ENCODE data around the gene EGFR. TPM values are rescaled to one million over a fixed set of nuclear protein-coding genes. Genes with fewer than 3 reads are reported as not detected.

The EGFR gene
- total RNA-seq, 1 donor from 2014 or later = 19.4 TPM

- no peak for TF ChIP-seq CTCF (IDR thresholded peaks at IDR 0.05; ENCODE audit: unreplicated experiment)
- Mint-ChIP-seq H3K27ac (peak overlapping the region; percentile 94), H3K4me3 (no peak overlapping the region), H3K36me3 (no peaks in the 10 kb centered on the region), H3K4me1 (peaks cover 50% of the 10 kb centered on the region), H3K9me3 (no peaks in the 10 kb centered on the region), H3K27me3 (ENCODE audit: low read depth) (no peaks in the 10 kb centered on the region)
- DNase-seq (ENCODE audit: low spot score in 2 of 2, unreplicated experiment in 2 of 2) = no peak
These were observed 46.3 kb downstream of the EGFR start for GRCh38 chr7:55065079-55065478.

GRCh38 chr7:55065511-55066229, 46.9 kb downstream of the EGFR start:
- no peak for TF ChIP-seq CTCF (IDR thresholded peaks at IDR 0.05; ENCODE audit: unreplicated experiment)
- no peak for DNase-seq (ENCODE audit: low spot score in 2 of 2, unreplicated experiment in 2 of 2)
- Mint-ChIP-seq H3K36me3 (no peaks in the 10 kb centered on the region), H3K27ac (peak overlapping the region; percentile 94), H3K27me3 (ENCODE audit: low read depth) (no peaks in the 10 kb centered on the region), H3K4me3 (no peak overlapping the region), H3K4me1 (peaks cover 50% of the 10 kb centered on the region), H3K9me3 (no peaks in the 10 kb centered on the region)

- DNase-seq (ENCODE audit: low spot score in 2 of 2, unreplicated experiment in 2 of 2) = no peak
- Mint-ChIP-seq H3K27ac (peak overlapping the region; percentile 94), H3K27me3 (ENCODE audit: low read depth) (no peaks in the 10 kb centered on the region)
These were observed 47.7 kb downstream of the EGFR start for GRCh38 chr7:55066524-55066923.

GRCh38 chr7:55066938-55067337, 48.1 kb downstream of the EGFR start:
- Mint-ChIP-seq H3K4me1 (peaks cover 41% of the 10 kb centered on the region), H3K27me3 (ENCODE audit: low read depth) (no peaks in the 10 kb centered on the region), H3K9me3 (no peaks in the 10 kb centered on the region), H3K27ac (no peak overlapping the region), H3K4me3 (no peak overlapping the region), H3K36me3 (no peaks in the 10 kb centered on the region)
- DNase-seq (ENCODE audit: low spot score in 2 of 2, unreplicated experiment in 2 of 2) = no peak
- TF ChIP-seq CTCF (IDR thresholded peaks at IDR 0.05; ENCODE audit: unreplicated experiment) = no peak

More at GRCh38 chr7:55066524-55066923, 47.7 kb downstream of the EGFR start:
- H3K36me3 Mint-ChIP-seq = no peaks in the 10 kb centered on the region
- H3K4me3 Mint-ChIP-seq = no peak overlapping the region
- H3K4me1 Mint-ChIP-seq = peaks cover 43% of the 10 kb centered on the region
- no peak for TF ChIP-seq CTCF (IDR thresholded peaks at IDR 0.05; ENCODE audit: unreplicated experiment)
- no peaks in the 10 kb centered on the region for H3K9me3 Mint-ChIP-seq

GRCh38 chr7:55067748-55068147, 48.9 kb downstream of the EGFR start:
- Mint-ChIP-seq H3K4me1 (peaks cover 39% of the 10 kb centered on the region), H3K4me3 (no peak overlapping the region), H3K36me3 (no peaks in the 10 kb centered on the region), H3K27ac (no peak overlapping the region), H3K9me3 (no peaks in the 10 kb centered on the region), H3K27me3 (ENCODE audit: low read depth) (no peaks in the 10 kb centered on the region)
- DNase-seq (ENCODE audit: low spot score in 2 of 2, unreplicated experiment in 2 of 2) = no peak
- TF ChIP-seq CTCF (IDR thresholded peaks at IDR 0.05; ENCODE audit: unreplicated experiment) = no peak

Data from mesothelial cell of epicardium (in vitro differentiated cells).